Common myeloid progenitor, CD34-positive (primary cell): ENCODE measurements around the gene OAS3.
A peak's percentile ranks its signal among the peaks of the same experiment; 100 is the strongest.

Source experiments
- CTCF ChIA-PET: fragments of 350-600 bp; sonication (Branson Sonifier 250); formaldehyde crosslinking; loops from one replicate; lab custom pipeline; 2021; ENCODE audit warnings: antibody characterized with exemption; lab: Charles Lee
- POLR2A ChIA-PET: fragments of 350-600 bp; sonication (Branson Sonifier 250); formaldehyde crosslinking; loops from one replicate; lab custom pipeline; 2021; ENCODE audit warnings: antibody characterized with exemption; lab: Charles Lee
- DNase-seq, 3 donors: peaks; one replicate each; pipeline versions ENCODE4 v3.0.0 to v3.0.0-alpha.2; 2013
- H3K27ac ChIP-seq, 2 experiments: 1 replicate in 1 of 2; 2 replicates in 1 of 2; pipeline ENCODE4 v1.7.0; 2013; ENCODE audit warnings: inconsistent platforms in 2 of 2, low read length in 2 of 2, mild to moderate bottlenecking in 2 of 2, low read depth in 1 of 2, moderate library complexity in 1 of 2; ENCODE audit not compliant: severe bottlenecking in 2 of 2, insufficient read depth in 1 of 2, poor library complexity in 1 of 2
- H3K27me3 ChIP-seq, 5 experiments: replicated peaks in 2 of 5; 1 replicate in 3 of 5; 2 replicates in 2 of 5; pipeline versions ENCODE4 v1.6.1 to v1.7.0; 2013; ENCODE audit warnings: low read length in 4 of 5, mild to moderate bottlenecking in 2 of 5, moderate library complexity in 2 of 5, inconsistent platforms in 1 of 5; ENCODE audit not compliant: insufficient read depth in 5 of 5, control insufficient read depth in 4 of 5
- H3K36me3 ChIP-seq, 4 experiments: 1 replicate in 2 of 4; 2 replicates in 2 of 4; pipeline versions ENCODE4 v1.6.1 to v1.7.0; 2013; ENCODE audit warnings: low read length in 3 of 4, control low read depth in 1 of 4, mild to moderate bottlenecking in 1 of 4; ENCODE audit not compliant: control insufficient read depth in 4 of 4, insufficient read depth in 4 of 4
- H3K4me1 ChIP-seq, 4 experiments: 1 replicate in 3 of 4; 2 replicates in 1 of 4; pipeline versions ENCODE4 v1.6.1 to v1.7.1; 2013; ENCODE audit warnings: low read length in 3 of 4, mild to moderate bottlenecking in 3 of 4, control low read depth in 1 of 4, inconsistent platforms in 1 of 4, moderate library complexity in 1 of 4; ENCODE audit not compliant: control insufficient read depth in 4 of 4, insufficient read depth in 4 of 4; ENCODE audit errors: control extremely low read depth in 1 of 4
- H3K4me3 ChIP-seq, 7 experiments: 1 replicate in 4 of 7; 2 replicates in 3 of 7; pipeline versions ENCODE4 v1.5.1 to v1.7.0; 2013; ENCODE audit warnings: mild to moderate bottlenecking in 7 of 7, low read length in 6 of 7, moderate library complexity in 6 of 7, inconsistent platforms in 2 of 7, low read depth in 2 of 7, control low read depth in 1 of 7; ENCODE audit not compliant: insufficient read depth in 4 of 7, control insufficient read depth in 1 of 7; ENCODE audit errors: extremely low read depth in 1 of 7
- H3K9me3 ChIP-seq, 5 experiments: 1 replicate in 4 of 5; 2 replicates in 1 of 5; pipeline versions ENCODE4 v1.6.1 to v1.7.1; 2013; ENCODE audit warnings: low read length in 4 of 5, mild to moderate bottlenecking in 2 of 5, inconsistent platforms in 1 of 5, low read depth in 1 of 5, moderate library complexity in 1 of 5; ENCODE audit not compliant: control insufficient read depth in 4 of 5, insufficient read depth in 2 of 5; ENCODE audit errors: control extremely low read depth in 1 of 5
- WGBS: methylation state at CpG from one replicate; pipeline ENCODE4 v1.1.5; 2013; ENCODE audit not compliant: insufficient coverage; 5-methylcytosine and 5-hydroxymethylcytosine counted together

The OAS3 gene

GRCh38 chr12:112932485-112933128 is 5.7 kb upstream of the OAS3 start:
- WGBS: 94% methylated on average over 5 of the region's 6 CpGs
- no peak overlapping the region for H3K27ac ChIP-seq
- H3K4me3 ChIP-seq: no peak overlapping the region
- CTCF ChIA-PET: interaction anchor here (1.5 kb wide), 1 partner anchor 28 kb away, joined by 4 read pairs; no protein-coding TSS in a partner anchor
- POLR2A ChIA-PET: no interaction called here
- no peaks in the 10 kb centered on the region for H3K36me3 ChIP-seq
- H3K4me1 ChIP-seq: peaks cover 0 to 4% (median 0%) of the 10 kb centered on the region in 4 experiments
- H3K27me3 ChIP-seq: no peaks in the 10 kb centered on the region
- DNase-seq: no peak
- H3K9me3 ChIP-seq: peaks cover 0 to 1% (median 0%) of the 10 kb centered on the region in 5 experiments

- no peak for DNase-seq
- ChIA-PET POLR2A (no interaction called here), CTCF (no interaction called here)
- no CpG with 5 or more reads among the region's 2 CpGs for WGBS
- H3K4me3 ChIP-seq: no peak overlapping the region
- no peak overlapping the region for H3K27ac ChIP-seq
- H3K9me3 ChIP-seq: no peaks in the 10 kb centered on the region
- H3K4me1 ChIP-seq: peaks cover 0 to 6% (median 2%) of the 10 kb centered on the region in 4 experiments
- no peaks in the 10 kb centered on the region for H3K27me3 ChIP-seq
- no peaks in the 10 kb centered on the region for H3K36me3 ChIP-seq
Observed at GRCh38 chr12:112933129-112933505, 5.2 kb upstream of the OAS3 start.

GRCh38 chr12:112936264-112936663 is 2.0 kb upstream of the OAS3 start:
- no peak for DNase-seq
- no peaks in the 10 kb centered on the region for H3K27me3 ChIP-seq
- no peak overlapping the region for H3K27ac ChIP-seq
- CTCF ChIA-PET: no interaction called here
- H3K4me3 ChIP-seq: no peak overlapping the region
- no peaks in the 10 kb centered on the region for H3K9me3 ChIP-seq
- WGBS: 100% methylated on average over 1 of the region's 1 CpG
- peaks cover 0 to 27% (median 24%) of the 10 kb centered on the region in 4 experiments for H3K4me1 ChIP-seq
- no peaks in the 10 kb centered on the region for H3K36me3 ChIP-seq
- POLR2A ChIA-PET: no interaction called here

GRCh38 chr12:112936927-112937326 is 1.3 kb upstream of the OAS3 start:
- peak in 2 of 3 donors; percentile 48 to 60 for DNase-seq
- ChIA-PET CTCF (interaction anchor here (0.6 to 0.8 kb wide), 2 partner anchors 9 to 56 kb away, joined by 3 read pairs; no protein-coding TSS in a partner anchor), POLR2A (no interaction called here)
- Histone ChIP-seq H3K4me1 (peaks cover 0 to 27% (median 24%) of the 10 kb centered on the region in 4 experiments), H3K36me3 (peaks cover 0 to 4% (median 0%) of the 10 kb centered on the region in 4 experiments), H3K4me3 (no peak overlapping the region), H3K27me3 (no peaks in the 10 kb centered on the region), H3K9me3 (no peaks in the 10 kb centered on the region), H3K27ac (no peak overlapping the region)
- WGBS: 0% methylated on average over 1 of the region's 2 CpGs

- peak in 1 of 3 donors; percentile 24 for DNase-seq
- 10% methylated on average over 5 of the region's 11 CpGs for WGBS
- Histone ChIP-seq H3K9me3 (no peaks in the 10 kb centered on the region), H3K27me3 (no peaks in the 10 kb centered on the region), H3K36me3 (peaks cover 0 to 6% (median under 1%) of the 10 kb centered on the region in 4 experiments), H3K4me1 (peaks cover 0 to 27% (median 24%) of the 10 kb centered on the region in 4 experiments), H3K27ac (peak overlapping the region in 1 of 2 experiments; percentile 63), H3K4me3 (peak overlapping the region; percentile 75 to 95 (median 84))
- ChIA-PET POLR2A (no interaction called here), CTCF (interaction anchor here (1.4 kb wide), 1 partner anchor 38 kb away, joined by 4 read pairs; no protein-coding TSS in a partner anchor)
Observed at GRCh38 chr12:112938751-112939150, 477 bp downstream of the OAS3 start.

- Histone ChIP-seq H3K27ac (no peak overlapping the region), H3K4me3 (peak overlapping the region in 6 of 7 experiments; percentile 8 to 95 (median 58)), H3K27me3 (no peaks in the 10 kb centered on the region), H3K4me1 (peaks cover 0 to 27% (median 24%) of the 10 kb centered on the region in 4 experiments), H3K36me3 (peaks cover 0 to 15% (median 4%) of the 10 kb centered on the region in 4 experiments), H3K9me3 (no peaks in the 10 kb centered on the region)
- WGBS: 6% methylated on average over 6 of the region's 7 CpGs
- POLR2A ChIA-PET: interaction anchor here (1.2 kb wide), 1 partner anchor 9 kb away, joined by 4 read pairs; no protein-coding TSS in a partner anchor
- CTCF ChIA-PET: interaction anchor here (0.8 to 1.5 kb wide), 3 partner anchors 9 to 90 kb away, joined by 3 to 5 read pairs (median 3); no protein-coding TSS in a partner anchor
- DNase-seq: peak in 2 of 3 donors; percentile 25 to 48
Observed at GRCh38 chr12:112939761-112940381, 1.6 kb downstream of the OAS3 start.
